ENCODE results near the gene COX14.

Gene COX14

GRCh38 chr12:50069069-50069468 is 43.0 kb upstream of the COX14 start:
- Histone ChIP-seq H3K9ac (ENCODE audit: low read length) (no peak overlapping the region), H3K36me3 (replicated peaks; ENCODE audit: low read depth, low read length) (no peaks in the 10 kb centered on the region), H3K4me2 (ENCODE audit: low read length) (no peak overlapping the region), H3K9me3 (ENCODE audit: insufficient read depth, low read length) (no peaks in the 10 kb centered on the region), H3K27me3 (ENCODE audit: low read depth, low read length) (no peaks in the 10 kb centered on the region), H2AFZ (ENCODE audit: low read depth, low read length) (no peak overlapping the region), H3K27ac (ENCODE audit: low read length) (no peak overlapping the region), H3K79me2 (ENCODE audit: low read length) (no peaks in the 10 kb centered on the region), H3K4me1 (ENCODE audit: low read length) (0 out of 2 replicates have a peak, but pooled peaks cover 12% of the 10 kb centered on the region), H3K4me3 (ENCODE audit: low read length) (no peak overlapping the region), H4K20me1 (ENCODE audit: insufficient read depth, low read length) (no peaks in the 10 kb centered on the region)
- TF ChIP-seq CTCF (IDR thresholded peaks at IDR 0.05; ENCODE audit: low read depth, low read length) (no peak), EZH2phosphoT487 (IDR thresholded peaks at IDR 0.05; ENCODE audit: low read depth) (no peak)

- no peaks in the 10 kb centered on the region for H3K27me3 ChIP-seq (ENCODE audit: low read depth, low read length)
- no peaks in the 10 kb centered on the region for H3K79me2 ChIP-seq (ENCODE audit: low read length)
- no peak overlapping the region for H3K9ac ChIP-seq (ENCODE audit: low read length)
- H3K27ac ChIP-seq (ENCODE audit: low read length): no peak overlapping the region
- H3K9me3 ChIP-seq (ENCODE audit: insufficient read depth, low read length): no peaks in the 10 kb centered on the region
- no peak overlapping the region for H3K4me2 ChIP-seq (ENCODE audit: low read length)
- no peaks in the 10 kb centered on the region for H4K20me1 ChIP-seq (ENCODE audit: insufficient read depth, low read length)
- no peaks in the 10 kb centered on the region for H3K36me3 ChIP-seq (replicated peaks; ENCODE audit: low read depth, low read length)
- H3K4me1 ChIP-seq (ENCODE audit: low read length): 0 out of 2 replicates have a peak, but pooled peaks cover 12% of the 10 kb centered on the region
- H2AFZ ChIP-seq (ENCODE audit: low read depth, low read length): no peak overlapping the region
- no peak for TF ChIP-seq CTCF (IDR thresholded peaks at IDR 0.05; ENCODE audit: low read depth, low read length)
- no peak for TF ChIP-seq EZH2phosphoT487 (IDR thresholded peaks at IDR 0.05; ENCODE audit: low read depth)
- no peak overlapping the region for H3K4me3 ChIP-seq (ENCODE audit: low read length)
Measured at GRCh38 chr12:50069539-50069938, 42.5 kb upstream of the COX14 start.

- H3K27me3 ChIP-seq (ENCODE audit: low read depth, low read length): no peaks in the 10 kb centered on the region
- H4K20me1 ChIP-seq (ENCODE audit: insufficient read depth, low read length): no peaks in the 10 kb centered on the region
- H3K4me3 ChIP-seq (ENCODE audit: low read length): no peak overlapping the region
- H3K79me2 ChIP-seq (ENCODE audit: low read length): no peaks in the 10 kb centered on the region
- peak overlapping the region; percentile 34; the same call in 1 of the 2 replicates for H3K4me2 ChIP-seq (ENCODE audit: low read length)
- TF ChIP-seq EZH2phosphoT487 (IDR thresholded peaks at IDR 0.05; ENCODE audit: low read depth) (no peak), CTCF (IDR thresholded peaks at IDR 0.05; ENCODE audit: low read depth, low read length) (peak; percentile 90)
- H2AFZ ChIP-seq (ENCODE audit: low read depth, low read length): no peak overlapping the region
- H3K36me3 ChIP-seq (replicated peaks; ENCODE audit: low read depth, low read length): no peaks in the 10 kb centered on the region
- H3K9me3 ChIP-seq (ENCODE audit: insufficient read depth, low read length): no peaks in the 10 kb centered on the region
- no peak overlapping the region for H3K27ac ChIP-seq (ENCODE audit: low read length)
- H3K4me1 ChIP-seq (ENCODE audit: low read length): peaks cover 15% of the 10 kb centered on the region; the same call in 1 of the 2 replicates
- no peak overlapping the region for H3K9ac ChIP-seq (ENCODE audit: low read length)
Measured at GRCh38 chr12:50070314-50071060, 41.5 kb upstream of the COX14 start.

GRCh38 chr12:50072198-50072907 is 39.7 kb upstream of the COX14 start:
- H3K4me3 ChIP-seq (ENCODE audit: low read length): no peak overlapping the region
- H4K20me1 ChIP-seq (ENCODE audit: insufficient read depth, low read length): no peaks in the 10 kb centered on the region
- H3K9me3 ChIP-seq (ENCODE audit: insufficient read depth, low read length): no peaks in the 10 kb centered on the region
- H3K27ac ChIP-seq (ENCODE audit: low read length): no peak overlapping the region
- no peaks in the 10 kb centered on the region for H3K27me3 ChIP-seq (ENCODE audit: low read depth, low read length)
- H3K79me2 ChIP-seq (ENCODE audit: low read length): no peaks in the 10 kb centered on the region
- H3K4me1 ChIP-seq (ENCODE audit: low read length): peaks cover 14% of the 10 kb centered on the region
- H3K36me3 ChIP-seq (replicated peaks; ENCODE audit: low read depth, low read length): no peaks in the 10 kb centered on the region
- no peak overlapping the region for H2AFZ ChIP-seq (ENCODE audit: low read depth, low read length)
- no peak overlapping the region for H3K4me2 ChIP-seq (ENCODE audit: low read length)
- no peak overlapping the region for H3K9ac ChIP-seq (ENCODE audit: low read length)
- TF ChIP-seq EZH2phosphoT487 (IDR thresholded peaks at IDR 0.05; ENCODE audit: low read depth) (no peak), CTCF (IDR thresholded peaks at IDR 0.05; ENCODE audit: low read depth, low read length) (no peak)

All from OCI-LY3 (cell line).